ENCODE results near the gene RIC8B. TPM values are rescaled to one million over a fixed set of nuclear protein-coding genes. Genes with fewer than 3 reads are reported as not detected.

The RIC8B gene
- total and polyA plus RNA-seq, 2 of the 13 experiments (the other 11 are each of a cell fraction or from before 2014, with no cell fraction given), result 5.1 to 7.5 TPM

DNA sequence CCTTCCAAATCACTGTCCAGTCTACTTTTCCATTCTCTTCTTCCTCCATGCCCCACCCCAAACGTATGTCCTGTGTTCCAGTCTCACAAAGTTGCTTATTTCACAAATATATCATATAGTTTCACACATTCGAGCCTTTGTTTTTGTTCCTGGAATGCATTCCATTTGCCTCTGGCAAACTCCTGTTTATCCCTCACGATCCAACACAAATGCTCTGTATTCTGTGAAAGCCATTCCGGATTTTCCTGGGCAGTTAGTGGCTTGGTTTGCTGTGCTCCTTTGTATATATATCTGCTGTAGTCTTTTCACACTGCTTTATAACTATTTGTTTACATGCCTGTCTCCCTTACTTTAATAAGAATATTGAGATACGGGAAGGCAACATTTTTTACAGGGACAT, 9.0 kb downstream of the RIC8B start:
- intact Hi-C loops (cut with micrococcal nuclease; ENCODE audit: unreplicated experiment), result no loop called here
- Histone ChIP-seq H3K4me1 (ENCODE audit: insufficient read depth, low read length) (0 out of 2 replicates have a peak, but pooled peaks cover 7% of the 10 kb centered on the region), H3K79me2 (ENCODE audit: insufficient read depth, low read length) (peaks cover 12% of the 10 kb centered on the region), H3K27me3 (ENCODE audit: control insufficient read depth in 1 of 2, insufficient read depth in 2 of 2, low read length in 2 of 2) (no peaks in the 10 kb centered on the region), H3K9me3 (ENCODE audit: low read length) (no peaks in the 10 kb centered on the region), H3K9ac (ENCODE audit: insufficient read depth, low read depth, low read length) (no peak overlapping the region), H3K4me3 (replicated peaks in 1 of 3; ENCODE audit: insufficient read depth in 1 of 3, low read depth in 2 of 3, low read length in 3 of 3) (no peak overlapping the region), H4K20me1 (ENCODE audit: insufficient read depth, low read length) (no peaks in the 10 kb centered on the region; the same call in 1 of the 2 replicates), H2AFZ (ENCODE audit: low read length) (no peak overlapping the region), H3K27ac (ENCODE audit: extremely low read length, insufficient read depth, low read length) (no peak overlapping the region), H3K36me3 (replicated peaks in 1 of 2; ENCODE audit: control insufficient read depth in 1 of 2, insufficient read depth in 2 of 2, low read length in 2 of 2) (peaks cover 3 to 14% of the 10 kb centered on the region in 2 experiments), H3K4me2 (ENCODE audit: low read depth, low read length) (no peak overlapping the region)
- ATAC-seq (no peak), FAIRE-seq (no peak), DNase-seq (ENCODE audit: low spot score) (no peak)
- TF ChIP-seq ZNF337 (CRISPR knock-in tag; IDR thresholded peaks at IDR 0.05; ENCODE audit: borderline replicate concordance, low read depth) (no peak), ZFP36L1 (CRISPR knock-in tag; IDR thresholded peaks at IDR 0.05) (no peak), RORA (CRISPR knock-in tag; IDR thresholded peaks at IDR 0.05) (no peak), ZNF619 (CRISPR knock-in tag; IDR thresholded peaks at IDR 0.05) (no peak), ARID2 (CRISPR knock-in tag; IDR thresholded peaks at IDR 0.05; ENCODE audit: borderline replicate concordance) (no peak), IKZF4 (CRISPR knock-in tag; IDR thresholded peaks at IDR 0.05; ENCODE audit: borderline replicate concordance, low read depth, not compliant biosample characterization) (no peak), ZNF7 (CRISPR knock-in tag; IDR thresholded peaks at IDR 0.05) (no peak), ZNF251 (CRISPR knock-in tag; IDR thresholded peaks at IDR 0.05) (no peak), FOXC1 (CRISPR knock-in tag; IDR thresholded peaks at IDR 0.05; ENCODE audit: borderline replicate concordance) (no peak), ZFP62 (CRISPR knock-in tag; IDR thresholded peaks at IDR 0.05) (no peak), ZSCAN31 (CRISPR knock-in tag; IDR thresholded peaks at IDR 0.05; ENCODE audit: low read depth) (no peak), PITX1 (CRISPR knock-in tag; IDR thresholded peaks at IDR 0.05) (no peak), ZKSCAN8 (CRISPR knock-in tag; IDR thresholded peaks at IDR 0.05; ENCODE audit: borderline replicate concordance) (no peak), ARNTL (CRISPR knock-in tag; IDR thresholded peaks at IDR 0.05) (no peak)
- TF ChIP-seq, protein P1, sequence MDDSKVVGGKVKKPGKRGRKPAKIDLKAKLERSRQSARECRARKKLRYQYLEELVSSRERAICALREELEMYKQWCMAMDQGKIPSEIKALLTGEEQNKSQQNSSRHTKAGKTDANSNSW (CRISPR knock-in tag; IDR thresholded peaks at IDR 0.05; ENCODE audit: borderline replicate concordance), result no peak
- TF ChIP-seq, protein P2, sequence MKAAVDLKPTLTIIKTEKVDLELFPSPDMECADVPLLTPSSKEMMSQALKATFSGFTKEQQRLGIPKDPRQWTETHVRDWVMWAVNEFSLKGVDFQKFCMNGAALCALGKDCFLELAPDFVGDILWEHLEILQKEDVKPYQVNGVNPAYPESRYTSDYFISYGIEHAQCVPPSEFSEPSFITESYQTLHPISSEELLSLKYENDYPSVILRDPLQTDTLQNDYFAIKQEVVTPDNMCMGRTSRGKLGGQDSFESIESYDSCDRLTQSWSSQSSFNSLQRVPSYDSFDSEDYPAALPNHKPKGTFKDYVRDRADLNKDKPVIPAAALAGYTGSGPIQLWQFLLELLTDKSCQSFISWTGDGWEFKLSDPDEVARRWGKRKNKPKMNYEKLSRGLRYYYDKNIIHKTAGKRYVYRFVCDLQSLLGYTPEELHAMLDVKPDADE (CRISPR knock-in tag; IDR thresholded peaks at IDR 0.05), result no peak
- TF ChIP-seq, protein P3, sequence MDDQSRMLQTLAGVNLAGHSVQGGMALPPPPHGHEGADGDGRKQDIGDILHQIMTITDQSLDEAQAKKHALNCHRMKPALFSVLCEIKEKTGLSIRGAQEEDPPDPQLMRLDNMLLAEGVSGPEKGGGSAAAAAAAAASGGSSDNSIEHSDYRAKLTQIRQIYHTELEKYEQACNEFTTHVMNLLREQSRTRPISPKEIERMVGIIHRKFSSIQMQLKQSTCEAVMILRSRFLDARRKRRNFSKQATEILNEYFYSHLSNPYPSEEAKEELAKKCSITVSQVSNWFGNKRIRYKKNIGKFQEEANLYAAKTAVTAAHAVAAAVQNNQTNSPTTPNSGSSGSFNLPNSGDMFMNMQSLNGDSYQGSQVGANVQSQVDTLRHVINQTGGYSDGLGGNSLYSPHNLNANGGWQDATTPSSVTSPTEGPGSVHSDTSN (CRISPR knock-in tag; IDR thresholded peaks at IDR 0.05; ENCODE audit: borderline replicate concordance), result no peak
- BruUV-seq (replicated peaks), result no TSS peak
- in situ Hi-C loops (cut with HindIII; ENCODE audit: extremely low pct_ligation_motif_present, low pct_unique_long_range_greater_than_20kb), result no loop called here
- POLR2A ChIA-PET, result no interaction called here
- CTCF ChIA-PET (ENCODE audit: low intra/inter-chr PET ratio, low total read pairs), result no interaction called here
- 96% methylated on average over 5 of the region's 5 CpGs for WGBS (ENCODE audit: low lambda C conversion rate)

Measured in HepG2 (cell line).